DMS114 treated with DMSO at 0.1 percent for 48 hours (cell line): ENCODE results near the gene PARVA.
"Not testable (repeated sequence)": the region's sequence is repeated elsewhere in the genome, so short reads cannot be mapped to it uniquely, and the experiment has no call there.

Experiments used
- DNase-seq: peaks from one replicate; lab custom pipeline; 2025; ENCODE audit not compliant: unreplicated experiment; lab: John Stamatoyannopoulos, UW

Gene PARVA

GRCh38 chr11:12496181-12497025 lies 119.0 kb downstream of the PARVA start:
- DNase-seq = peak; percentile 3

GRCh38 chr11:12497431-12497830 lies 120.1 kb downstream of the PARVA start:
- no peak for DNase-seq

DNA sequence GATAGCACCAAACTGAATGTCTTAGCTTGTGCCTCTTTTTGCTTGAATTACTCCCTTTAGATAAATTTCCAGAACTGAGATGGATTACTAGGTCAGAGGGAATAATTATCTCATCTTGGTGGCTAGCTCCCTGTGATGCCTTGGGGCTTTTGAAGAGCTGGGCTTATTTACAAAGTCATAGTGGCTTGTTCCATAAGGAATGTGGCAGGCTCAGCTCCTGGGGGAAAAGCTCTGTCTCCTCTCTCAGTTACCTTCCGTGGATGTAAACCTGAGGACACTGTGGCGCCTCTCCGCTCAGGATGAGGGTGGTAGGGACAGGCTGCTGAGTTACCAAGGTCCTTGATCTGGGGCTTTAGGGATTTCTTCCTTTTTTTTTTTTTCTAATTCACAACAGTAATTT lies 121.7 kb downstream of the PARVA start:
- no peak for DNase-seq

GRCh38 chr11:12502046-12502445 lies 124.7 kb downstream of the PARVA start:
- DNase-seq = no peak

- no peak for DNase-seq
These were observed 125.7 kb downstream of the PARVA start for GRCh38 chr11:12503039-12503484.

- no peak for DNase-seq
These were observed 126.5 kb downstream of the PARVA start for GRCh38 chr11:12503886-12504285.

DNA sequence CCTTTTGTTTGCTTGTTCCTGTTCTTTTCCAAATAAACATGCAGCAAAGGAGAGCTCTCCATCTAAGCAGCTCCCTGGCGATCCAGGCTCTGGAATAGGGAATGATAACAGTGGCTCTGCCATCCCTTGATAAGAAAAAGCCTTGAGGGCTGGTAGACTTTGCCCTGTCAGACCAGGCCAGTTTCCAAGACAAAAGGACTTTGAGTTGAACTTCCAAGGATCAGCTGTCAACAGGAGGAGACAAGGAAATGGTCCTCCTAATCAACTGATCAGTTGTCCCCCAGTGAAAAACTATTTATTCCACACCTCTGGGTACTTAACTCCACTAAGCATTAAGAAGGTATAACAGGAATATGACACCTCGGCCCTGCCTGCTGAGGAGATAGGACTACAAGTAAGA lies 127.8 kb downstream of the PARVA start:
- DNase-seq = no peak

GRCh38 chr11:12506404-12506921 lies 129.1 kb downstream of the PARVA start:
- DNase-seq = no peak

DNA sequence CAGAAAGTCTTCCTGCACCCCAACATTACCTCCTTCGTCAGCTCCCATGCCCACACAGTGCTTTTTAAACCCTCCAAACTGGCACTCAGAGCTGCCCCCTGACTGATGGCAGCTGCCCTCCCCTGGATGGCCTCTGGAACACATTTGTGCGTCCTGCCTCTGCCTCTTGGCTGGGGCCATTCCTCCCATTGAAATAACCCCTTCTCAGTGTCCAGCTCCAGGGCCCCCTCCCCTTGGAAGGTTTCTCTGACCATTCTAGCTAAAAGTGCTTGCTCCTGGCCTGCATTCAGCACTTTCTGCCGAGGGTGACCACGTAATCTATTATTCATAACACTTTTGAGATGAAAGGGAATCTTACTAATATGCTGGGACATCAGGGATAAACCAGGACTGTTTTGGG lies 130.0 kb downstream of the PARVA start:
- no peak for DNase-seq

DNA sequence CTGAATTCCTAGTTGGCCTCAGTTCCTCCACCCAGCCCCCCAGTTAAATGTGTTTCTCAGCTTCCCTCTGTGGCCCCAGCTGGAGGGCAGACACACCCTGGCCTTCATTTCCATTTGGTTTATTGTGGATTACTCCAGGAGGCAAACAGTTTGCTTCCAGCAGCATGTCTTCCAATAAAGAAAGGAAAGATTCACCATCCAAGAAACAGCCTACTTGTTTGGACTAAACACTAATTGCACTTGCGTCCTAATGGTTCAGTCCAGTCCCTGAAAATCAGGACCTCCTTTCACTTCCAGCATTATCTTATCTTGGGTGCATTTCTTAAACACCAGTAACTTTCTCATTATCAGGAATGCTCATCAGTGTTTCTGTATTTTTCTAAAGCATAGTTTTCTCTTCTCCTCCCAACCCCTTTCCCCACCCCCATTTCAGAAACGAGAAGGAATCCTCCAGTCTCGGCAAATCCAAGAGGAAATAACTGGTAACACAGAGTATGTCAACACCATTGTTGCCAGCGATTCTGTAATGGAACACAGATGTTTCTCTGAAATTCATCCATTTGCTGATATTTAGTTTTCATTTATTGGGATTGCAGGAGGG lies 130.9 kb downstream of the PARVA start:
- no peak for DNase-seq

DNA sequence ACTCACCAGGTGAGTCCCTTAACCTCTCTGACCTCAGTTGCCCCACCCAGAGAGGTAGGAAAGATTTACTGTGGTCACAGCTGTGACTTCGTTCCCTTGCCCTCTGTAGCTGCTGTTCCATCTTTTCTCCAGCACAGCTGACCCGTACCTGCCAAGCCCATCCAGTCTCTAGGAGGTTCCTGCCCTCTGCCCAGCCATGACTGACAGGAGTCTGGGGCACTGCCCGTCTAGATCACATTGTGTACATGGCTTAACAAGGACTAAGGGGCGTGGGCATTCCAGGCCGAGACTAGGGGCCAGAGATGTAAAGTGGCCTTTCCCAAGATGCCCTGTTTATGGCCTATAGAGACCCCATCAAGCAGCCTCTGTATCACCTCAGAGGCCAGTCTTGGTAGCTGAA lies 132.0 kb downstream of the PARVA start:
- DNase-seq = no peak

DNA sequence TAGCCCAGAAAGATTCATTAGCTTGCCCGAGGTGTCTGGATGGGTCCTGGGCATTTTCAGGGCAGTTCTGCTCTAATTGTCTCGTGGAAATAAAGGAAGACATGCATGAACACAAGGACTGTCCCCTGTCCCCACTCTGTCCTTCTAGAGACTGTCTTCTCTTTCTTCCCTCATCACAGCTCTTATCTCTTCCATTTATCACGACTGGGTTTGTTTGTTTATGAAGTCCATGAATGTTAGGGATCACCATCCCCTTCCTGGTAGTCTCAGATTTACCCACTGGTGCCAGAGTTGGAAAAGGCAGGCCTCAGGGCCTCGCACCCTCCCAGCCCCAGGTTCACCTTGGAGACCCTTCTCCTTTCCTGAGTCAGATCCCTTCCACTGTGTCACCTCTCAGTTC lies 134.8 kb downstream of the PARVA start:
- DNase-seq = no peak

DNA sequence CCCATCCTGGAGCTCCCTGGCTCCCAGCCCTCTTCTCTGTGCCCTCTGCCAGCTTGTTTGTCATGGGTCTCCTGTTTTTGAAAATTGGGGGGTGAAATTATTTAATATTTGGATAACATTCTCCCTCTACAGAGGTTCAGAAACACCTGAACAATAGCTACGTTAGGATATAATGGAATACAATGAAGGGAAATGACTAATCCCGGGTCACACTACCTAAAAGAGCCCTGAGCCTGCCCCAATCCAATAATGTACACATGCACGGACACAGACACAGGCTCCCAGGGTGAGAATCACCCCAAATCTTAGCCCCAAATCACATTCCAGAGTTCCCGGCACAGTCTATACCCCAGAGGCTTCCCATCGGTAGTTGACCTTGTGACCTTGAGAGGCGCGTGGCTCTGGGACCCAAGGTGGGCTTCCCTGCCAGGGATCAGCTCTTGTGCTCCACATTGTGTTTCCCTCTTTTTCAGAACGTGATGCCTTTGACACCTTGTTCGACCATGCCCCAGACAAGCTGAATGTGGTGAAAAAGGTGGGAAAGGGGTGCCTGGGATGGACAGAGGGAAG lies 135.5 kb downstream of the PARVA start:
- no peak for DNase-seq

- no peak for DNase-seq
These were observed 139.2 kb downstream of the PARVA start for GRCh38 chr11:12516387-12517105.

DNA sequence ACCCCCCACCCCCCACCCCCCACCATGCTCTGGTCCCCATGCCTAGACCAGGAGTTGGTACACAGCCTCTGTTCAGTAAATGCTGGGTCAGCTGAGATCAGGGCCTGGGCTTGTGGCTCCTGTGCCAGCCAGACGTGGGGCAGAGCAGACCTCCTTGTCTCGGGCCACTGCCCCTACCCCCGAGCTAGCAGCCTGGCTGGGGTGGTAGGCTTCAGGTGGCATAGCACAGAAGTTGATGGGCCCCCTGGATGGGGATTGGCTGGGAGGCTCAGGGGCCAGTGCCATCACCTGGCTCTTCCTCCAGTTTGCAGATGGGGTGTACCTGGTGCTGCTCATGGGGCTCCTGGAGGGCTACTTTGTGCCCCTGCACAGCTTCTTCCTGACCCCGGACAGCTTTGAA lies 139.9 kb downstream of the PARVA start:
- no peak for DNase-seq

DNA sequence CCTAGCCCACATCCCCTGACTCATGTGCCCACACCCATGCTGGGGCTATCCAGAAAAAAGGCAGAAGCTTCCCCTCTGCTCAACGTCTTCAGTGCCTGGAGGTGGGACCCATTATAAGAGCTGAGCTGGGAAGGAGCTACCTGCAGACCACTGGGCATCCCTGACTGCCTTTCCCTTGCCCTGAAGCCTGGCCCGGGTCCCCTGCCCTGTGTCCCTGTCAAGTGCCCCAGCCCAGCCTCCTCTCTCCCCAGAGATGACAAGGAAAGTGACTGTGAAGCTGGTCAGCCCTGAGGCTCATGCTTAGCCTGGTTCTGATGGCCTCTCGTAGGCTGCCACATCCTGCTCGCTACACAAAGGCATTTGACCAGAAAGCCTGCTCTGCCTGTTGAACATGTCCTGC lies 140.4 kb downstream of the PARVA start:
- DNase-seq = no peak

GRCh38 chr11:12518606-12519385 lies 141.4 kb downstream of the PARVA start:
- no peak for DNase-seq

- no peak for DNase-seq
These were observed 142.7 kb downstream of the PARVA start for GRCh38 chr11:12520054-12520453.

DNA sequence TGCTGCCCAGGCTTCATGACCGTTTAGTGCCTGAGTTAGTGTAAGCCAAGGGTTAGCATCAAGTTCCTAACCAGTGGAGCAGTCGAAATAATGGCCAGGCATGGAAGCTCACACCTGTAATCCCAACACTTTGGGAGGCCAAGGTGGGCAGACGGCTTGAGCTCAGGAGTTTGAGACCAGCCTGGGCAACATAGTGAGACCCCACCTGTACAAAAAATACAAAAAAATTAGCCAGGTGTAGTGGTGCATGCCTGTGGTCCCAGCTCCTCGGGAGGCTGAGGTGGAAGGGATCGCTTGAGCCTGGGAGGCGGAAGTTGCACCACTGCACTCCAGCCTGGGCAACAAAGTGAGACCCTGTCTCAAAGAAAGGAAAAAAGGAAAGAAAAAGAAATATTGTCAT lies 143.2 kb downstream of the PARVA start:
- DNase-seq = not testable (repeated sequence)

DNA sequence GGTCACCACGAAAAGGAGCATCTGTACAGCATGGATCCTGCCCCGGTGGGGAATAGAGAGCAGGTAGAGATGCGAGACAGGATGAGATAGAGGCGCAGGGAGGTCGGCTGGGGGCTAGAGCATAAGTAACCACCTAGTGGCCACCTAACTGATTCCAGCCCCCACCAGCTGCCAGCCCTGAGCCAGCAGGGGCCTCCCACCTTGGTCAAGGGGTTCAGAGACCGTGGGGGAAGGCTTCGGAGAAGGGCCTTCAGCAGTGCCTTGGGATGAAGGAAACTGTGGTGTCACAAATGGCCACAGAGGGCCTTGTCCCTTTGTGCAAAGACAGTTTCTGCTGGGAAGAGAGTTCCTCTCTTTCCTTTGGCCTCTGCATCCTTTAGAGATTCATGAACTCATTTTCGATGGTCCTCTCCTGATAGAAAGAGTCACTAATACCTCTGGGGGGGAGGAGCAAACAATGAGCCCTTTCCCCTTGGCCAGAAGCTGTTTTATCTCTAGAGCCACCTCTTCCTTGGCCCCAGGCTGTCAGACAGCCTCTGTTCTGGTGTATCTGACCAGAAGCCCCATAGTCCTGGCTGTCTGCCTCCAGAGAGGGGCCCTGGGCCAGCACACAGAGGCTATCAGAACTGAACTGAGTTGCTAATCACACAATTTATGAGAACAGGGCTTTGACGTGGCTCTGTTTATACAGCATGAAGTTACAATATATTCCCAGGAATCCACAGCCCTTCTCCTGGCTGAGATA lies 146.0 kb downstream of the PARVA start:
- no peak for DNase-seq
